T-helper 2 cell treated with Interferon-gamma antibody and Interleukin-4, amounts not matched to agents 100 ng/mL and 5 ng/mL, for 36 hours (primary cell): Measurements from ENCODE around the gene LIM2. TPM values are rescaled to one million over a fixed set of nuclear protein-coding genes. Genes with fewer than 3 reads are reported as not detected.

ENCODE experiments used
- intact Hi-C: fragments of 100-400 bp; cut with micrococcal nuclease; formaldehyde crosslinking; loops from one replicate; pipeline ENCODE4 v1.15.1; 2023
- total RNA-seq: library from RNA; stranded (reverse); gene quantifications from 2 replicates; pipeline ENCODE4 v1.2.3, GENCODE V29; 2022

The LIM2 gene
- total RNA-seq, 1 donor from 2014 or later: 0.18 TPM

DNA sequence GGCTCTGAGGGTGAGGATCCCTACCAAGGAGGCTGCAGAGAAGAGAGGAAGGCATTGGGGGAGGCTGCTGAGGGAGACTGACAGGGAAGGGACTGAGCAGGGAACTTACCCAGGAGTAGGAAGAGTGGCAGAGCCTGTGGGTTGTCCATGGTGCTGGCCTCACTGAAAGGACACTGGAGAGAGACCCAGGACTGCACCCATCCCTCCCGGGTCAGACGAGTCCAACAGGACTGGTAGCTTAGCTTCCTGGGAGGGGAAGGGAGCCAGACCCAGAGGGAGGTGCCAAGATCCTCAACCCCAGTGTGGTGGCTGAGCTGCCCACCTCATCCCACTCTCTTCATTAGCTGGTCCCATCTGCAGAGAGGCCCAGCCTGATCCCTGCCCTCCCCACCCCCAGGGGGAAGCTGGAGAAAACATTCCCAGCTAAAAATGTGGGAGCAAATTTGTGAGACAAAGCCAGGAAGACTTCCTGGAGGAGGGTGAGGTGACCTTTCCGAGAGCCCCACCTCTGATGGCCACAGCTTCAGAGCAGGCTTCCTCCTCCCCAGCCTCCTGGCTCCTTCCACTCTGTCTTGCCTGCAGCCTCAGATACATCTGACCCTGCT is 45.7 kb downstream of the LIM2 start, which contains the start of gene VSIG10L:
VSIG10L (minus strand) TSS at position 164 of the 605 bp plus-strand sequence; CDS start at position 149, 15 bp downstream.
- intact Hi-C loops: no loop called here

DNA sequence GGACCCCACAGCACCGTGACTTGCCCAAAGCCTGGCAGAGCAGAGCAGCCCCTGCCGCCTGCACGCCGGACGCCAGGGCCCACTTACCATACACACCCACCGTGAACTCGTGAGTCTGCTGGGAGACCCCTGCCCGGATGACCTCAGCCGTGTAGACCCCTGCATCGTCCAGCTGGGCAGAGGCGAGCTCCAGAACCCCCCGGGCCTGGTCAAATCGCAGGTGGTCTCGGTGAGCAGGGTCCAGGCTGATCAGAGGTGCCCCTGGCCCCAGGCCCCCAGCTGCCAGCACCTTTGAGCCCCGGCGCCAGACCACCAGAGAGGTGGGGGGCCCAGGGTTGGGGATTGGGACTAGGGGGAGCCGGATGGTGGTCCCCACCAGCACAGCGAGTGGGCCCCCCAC is 46.7 kb downstream of the LIM2 start:
- intact Hi-C loops: no loop called here

DNA sequence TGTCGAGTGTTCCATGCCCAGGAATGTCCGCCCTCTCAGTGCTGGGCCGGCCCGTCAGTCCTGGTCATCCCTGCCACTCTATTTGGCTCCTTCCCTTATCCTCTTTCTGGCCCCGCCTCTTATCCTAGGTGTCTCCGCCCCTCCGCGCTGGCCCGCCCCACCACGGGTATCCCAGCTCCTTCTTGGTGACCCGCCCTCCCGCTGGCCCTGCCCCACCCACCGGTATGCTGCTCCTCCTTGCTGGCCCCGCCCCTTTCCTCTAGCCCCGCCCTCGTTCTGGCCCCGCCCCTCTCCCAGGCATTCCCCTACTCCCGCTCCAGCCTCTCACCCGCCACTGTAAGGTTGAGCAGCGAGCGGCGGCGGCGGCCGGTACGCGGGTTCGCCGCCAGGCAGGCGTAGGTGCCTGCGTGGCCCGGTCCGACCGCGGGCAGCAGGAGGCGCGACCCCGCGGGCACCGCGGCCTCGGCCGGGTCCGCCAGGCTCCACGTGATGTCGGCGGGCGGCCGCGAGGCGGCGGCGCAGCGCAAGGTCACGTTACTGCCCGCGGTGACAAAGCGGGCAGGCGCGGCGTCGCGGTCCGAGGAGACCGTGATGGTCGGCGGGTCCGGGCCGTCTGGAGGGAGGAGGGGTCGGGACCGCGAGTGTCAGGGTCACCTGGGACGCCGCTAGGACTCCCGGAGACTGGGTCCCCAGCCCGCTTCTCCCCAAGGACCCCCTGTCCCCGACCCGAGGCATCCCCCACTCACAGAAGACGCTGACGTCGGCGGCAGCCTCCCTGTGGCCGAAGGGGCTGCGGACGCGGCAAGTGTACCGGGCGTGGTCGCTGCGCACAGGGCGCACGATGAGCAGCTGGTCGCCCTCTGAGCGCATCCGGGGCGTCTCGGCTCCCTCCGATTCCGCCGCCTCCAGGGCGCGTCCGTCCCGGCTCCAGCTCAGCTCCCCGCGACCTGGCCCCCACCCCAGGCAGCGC is 47.8 kb downstream of the LIM2 start:
- intact Hi-C loops: loop anchor here (1.0 to 5.0 kb wide), 7 partner anchors 13 to 317 kb away; no protein-coding TSS in a partner anchor

DNA sequence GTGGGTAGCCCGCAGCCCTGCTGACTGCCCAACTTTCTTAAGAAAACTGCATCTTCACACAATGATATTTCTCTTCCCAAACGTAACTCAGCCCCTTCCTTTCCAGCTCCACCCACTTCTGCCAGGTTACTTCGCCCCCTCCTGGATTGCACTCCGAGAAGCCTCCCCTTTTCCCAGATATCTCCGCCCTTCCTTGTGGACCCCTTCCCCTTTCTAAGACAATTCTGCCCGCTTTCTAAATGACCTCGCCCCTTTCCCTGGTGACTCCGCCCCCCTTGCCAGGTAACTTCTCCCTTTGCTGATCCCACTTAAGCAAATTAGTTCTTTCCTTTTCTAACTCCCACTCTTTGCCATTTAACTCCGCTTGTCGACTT is 48.5 kb downstream of the LIM2 start:
- intact Hi-C loops: loop anchor here (1.0 to 5.0 kb wide), 7 partner anchors 12 to 318 kb away; no protein-coding TSS in a partner anchor

DNA sequence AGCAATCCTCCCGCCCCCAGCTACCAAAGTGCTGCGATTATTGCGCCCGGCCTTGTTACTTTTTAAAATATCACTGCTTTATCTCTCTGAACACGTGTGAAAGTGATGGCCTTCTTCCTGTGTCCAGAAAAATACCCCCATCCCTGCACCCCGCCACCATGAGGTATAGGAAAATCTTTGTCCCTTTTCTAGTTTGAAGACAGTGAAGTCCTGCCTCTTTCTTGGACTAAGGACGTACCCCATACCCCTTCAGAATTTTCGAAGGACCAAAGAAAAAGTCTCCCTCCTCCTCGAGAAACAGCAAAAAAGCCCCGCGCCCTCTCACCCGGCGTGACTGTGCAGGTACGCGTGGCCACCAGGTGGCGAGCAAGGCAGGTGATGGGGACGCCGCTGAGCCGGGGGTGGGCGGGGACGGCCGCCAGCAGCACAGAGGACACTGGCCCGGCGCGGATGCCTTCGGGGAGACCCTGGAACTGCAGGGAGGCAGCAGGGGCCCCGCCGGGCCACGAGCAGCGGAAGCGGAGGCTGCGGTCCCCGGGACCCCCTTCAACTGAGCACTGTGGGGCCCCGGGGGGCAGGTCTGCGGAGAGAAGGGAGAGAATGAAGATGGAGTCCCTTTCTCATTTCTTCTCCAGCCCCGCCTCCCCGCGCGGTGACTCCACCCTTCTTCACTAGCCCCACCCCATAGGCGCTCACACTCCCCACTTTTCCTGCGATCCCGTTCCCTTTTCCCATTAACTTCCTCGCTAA is 49.0 kb downstream of the LIM2 start:
- intact Hi-C loops: loop anchor here (1.0 to 5.0 kb wide), 7 partner anchors 11 to 318 kb away; no protein-coding TSS in a partner anchor

DNA sequence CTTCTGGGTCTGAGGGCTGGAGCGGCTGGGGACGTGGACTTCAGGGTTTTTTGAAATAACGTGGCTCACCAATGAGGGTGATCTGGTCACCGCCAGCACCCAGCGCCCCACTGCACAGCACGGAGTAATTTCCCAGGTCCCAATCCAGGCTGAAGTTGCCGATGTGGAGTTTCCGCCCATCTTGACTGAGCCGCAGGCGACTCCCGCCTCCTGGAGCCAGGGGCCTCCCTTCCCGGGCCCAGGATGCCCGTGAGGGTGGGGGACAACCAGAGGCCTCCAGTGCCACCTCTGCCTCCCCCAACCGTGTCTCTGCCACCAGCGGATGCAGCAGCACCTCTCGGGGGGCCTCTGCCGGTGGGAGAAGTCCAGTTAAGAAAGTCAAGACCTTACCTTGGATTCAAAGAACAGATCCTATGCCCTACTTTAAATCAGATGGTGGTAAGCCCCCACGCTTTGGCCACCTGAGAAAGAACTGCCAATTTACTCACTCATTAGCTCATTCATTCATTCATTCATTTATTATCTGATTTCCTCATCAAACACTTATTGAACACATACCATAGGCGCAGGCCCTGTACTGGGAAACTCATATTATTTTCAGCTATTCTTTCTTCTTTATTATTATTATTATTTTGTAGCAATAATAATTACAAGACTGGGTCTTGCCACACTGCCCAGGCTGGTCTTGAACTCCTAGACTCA is 49.8 kb downstream of the LIM2 start:
- intact Hi-C loops: loop anchor here (2.0 to 5.0 kb wide), 3 partner anchors 69 to 319 kb away; no protein-coding TSS in a partner anchor

DNA sequence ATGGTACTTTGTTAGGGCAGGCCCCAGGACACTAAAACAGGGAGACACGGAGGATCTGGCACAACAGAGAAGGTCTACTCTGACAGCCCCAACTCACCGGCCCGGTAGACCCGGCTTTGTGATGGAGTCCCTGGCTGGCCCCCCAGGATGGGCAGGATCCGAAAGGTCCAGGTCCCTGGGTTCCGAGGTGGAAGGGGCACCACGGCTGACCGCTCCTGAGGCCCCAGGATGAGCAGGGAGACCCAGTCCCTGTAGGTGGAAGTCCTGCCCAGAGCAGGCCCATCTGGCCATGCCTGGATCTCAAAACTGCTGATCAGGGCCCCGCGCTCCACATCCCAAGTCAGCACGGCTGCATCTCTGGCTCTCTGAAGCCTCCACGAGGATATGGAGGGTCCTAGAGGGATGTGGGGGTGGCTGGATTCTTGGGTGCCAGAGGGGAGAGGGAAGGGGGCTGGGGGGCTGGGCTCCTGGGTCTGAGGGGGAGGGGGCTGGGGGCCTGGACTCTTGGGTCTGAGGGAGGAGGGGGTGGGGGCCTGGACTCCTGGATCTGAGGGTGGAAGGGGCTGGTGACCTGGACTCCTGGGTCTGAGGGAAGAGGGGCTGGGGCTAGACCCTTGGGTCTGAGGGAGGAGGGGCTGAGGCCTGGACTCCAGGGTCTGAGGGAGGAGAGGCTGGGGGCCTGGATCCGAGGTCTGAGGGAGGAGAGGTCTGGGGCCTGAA is 50.5 kb downstream of the LIM2 start:
- intact Hi-C loops: loop anchor here (5.0 kb wide), 1 partner anchor 255 kb away; no protein-coding TSS in a partner anchor

DNA sequence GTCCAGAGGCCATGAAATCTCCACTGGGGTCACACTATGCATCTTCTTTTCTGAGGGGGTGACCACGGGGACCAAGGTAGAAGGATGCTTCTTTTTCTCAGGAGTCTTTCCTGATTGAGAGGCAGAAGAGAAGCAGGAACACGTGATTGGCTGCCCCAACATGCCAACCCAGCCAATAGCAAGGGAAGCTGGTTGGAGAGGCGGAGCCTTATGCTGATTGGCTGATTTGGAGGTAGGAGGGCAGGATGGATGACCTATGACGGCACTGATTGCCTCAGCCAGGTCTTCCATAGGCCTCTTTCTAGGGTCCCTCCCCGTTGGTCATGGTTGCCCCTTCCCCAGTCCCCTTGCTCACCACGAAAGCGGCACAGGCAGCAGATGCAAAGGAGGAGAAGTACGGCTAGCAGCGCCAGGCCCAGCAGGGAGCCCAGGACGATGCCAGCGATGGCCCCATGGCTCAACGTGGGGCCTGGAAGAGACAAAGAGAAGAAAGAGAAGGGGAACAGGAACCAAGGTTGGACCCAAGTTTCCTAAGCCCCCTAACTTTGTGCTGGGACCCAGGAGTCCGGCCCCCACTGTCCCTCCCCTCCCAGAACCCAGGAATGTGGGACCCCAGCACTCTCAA is 53.8 kb downstream of the LIM2 start:
- intact Hi-C loops: no loop called here

DNA sequence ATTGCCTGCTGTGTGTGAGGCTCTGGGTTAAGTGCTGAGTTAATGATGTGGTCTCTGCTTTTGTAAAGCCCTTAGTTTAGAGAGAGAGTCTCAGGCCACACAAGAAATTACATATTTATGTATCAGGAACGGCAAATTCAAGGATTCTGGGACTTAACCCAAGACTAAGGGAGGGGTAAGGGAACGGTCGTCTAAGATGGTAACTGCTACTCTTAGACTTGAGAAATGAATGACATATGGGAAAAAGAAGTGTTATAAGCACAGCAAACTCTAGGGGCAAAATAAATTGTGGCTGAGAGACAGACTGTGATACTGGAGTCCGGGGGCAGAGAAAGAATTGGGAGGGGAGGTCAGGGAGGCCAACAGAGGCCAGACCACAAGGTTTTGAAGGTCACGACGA is 56.1 kb downstream of the LIM2 start:
- intact Hi-C loops: no loop called here

DNA sequence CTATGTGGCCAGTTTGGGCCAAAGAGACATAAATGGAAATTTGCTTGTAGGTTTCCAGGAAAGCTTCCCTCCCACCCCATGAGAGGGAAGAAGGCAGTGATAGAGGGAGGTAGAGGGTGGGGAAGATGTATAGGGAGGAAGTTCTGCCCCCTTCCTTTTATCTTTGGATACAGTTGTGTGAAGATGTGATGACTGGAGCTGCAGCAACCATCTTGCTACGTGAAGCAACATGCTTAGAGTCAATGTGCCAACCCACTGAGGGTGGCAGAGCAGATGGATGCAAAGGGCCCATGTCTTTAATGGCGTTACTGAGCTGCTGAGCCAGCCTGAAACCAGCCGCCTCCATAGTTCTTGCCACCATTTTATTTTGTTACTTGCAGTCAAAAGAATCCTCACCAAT is 56.6 kb downstream of the LIM2 start:
- intact Hi-C loops: no loop called here

DNA sequence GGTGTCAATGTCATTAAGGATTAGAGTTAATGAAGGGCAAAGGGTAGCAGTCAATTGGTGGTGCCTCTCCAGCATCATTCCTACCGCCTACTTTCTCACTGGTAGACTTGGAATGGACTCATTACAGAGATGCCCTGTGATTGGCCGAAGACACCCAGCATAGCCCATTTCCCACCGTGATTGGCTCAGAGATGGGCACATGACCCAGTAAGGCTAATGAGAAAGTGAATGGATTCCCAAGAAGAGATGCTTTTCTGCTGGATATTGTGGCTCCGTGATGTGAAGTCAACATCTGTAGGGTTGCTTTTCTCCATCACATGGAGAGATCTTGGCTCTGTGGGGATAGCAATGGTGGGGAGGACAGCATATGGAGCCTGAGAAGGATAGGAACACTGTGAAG is 57.4 kb downstream of the LIM2 start:
- intact Hi-C loops: no loop called here

Other genes with a start within 250 kb of the LIM2 start
- gene SIGLEC7, start 245.7 kb downstream of the LIM2 start, total RNA-seq: not detected in 2 replicates
- 15.0 and 18.7 TPM in 2 replicates for gene CD33, start 162.9 kb downstream of the LIM2 start, total RNA-seq
- gene SIGLECL1, start 136.9 kb downstream of the LIM2 start, total RNA-seq: not detected in 2 replicates
- not detected in 2 replicates for gene IGLON5, start 76.3 kb downstream of the LIM2 start, total RNA-seq
- 2.0 and 2.4 TPM in 2 replicates for gene VSIG10L, start 45.8 kb downstream of the LIM2 start, total RNA-seq
- 125 and 134 TPM in 2 replicates for gene ETFB, start 21.6 kb downstream of the LIM2 start, total RNA-seq
- gene CLDND2, start 19.0 kb downstream of the LIM2 start, total RNA-seq: 5.1 and 5.7 TPM in 2 replicates
- gene NKG7, start 15.3 kb downstream of the LIM2 start, total RNA-seq: 135 and 136 TPM in 2 replicates
- not detected in 2 replicates for gene C19orf84, start 2.6 kb upstream of the LIM2 start, total RNA-seq
- gene SIGLEC10, start 29.7 kb upstream of the LIM2 start, total RNA-seq: 4.8 and 5.0 TPM in 2 replicates
- gene SIGLEC8, start 70.5 kb upstream of the LIM2 start, total RNA-seq: not detected in 2 replicates
- not detected in 2 replicates for gene CEACAM18, start 90.6 kb upstream of the LIM2 start, total RNA-seq
- gene SIGLEC12, start 113.8 kb upstream of the LIM2 start, total RNA-seq: 1.1 and 1.4 TPM in 2 replicates
- 1.2 and 2.0 TPM in 2 replicates for gene SIGLEC6, start 143.7 kb upstream of the LIM2 start, total RNA-seq
- gene ZNF175, start 183.3 kb upstream of the LIM2 start, total RNA-seq: 10.2 and 12.0 TPM in 2 replicates
- not detected in 2 replicates for gene SIGLEC5, start 242.4 kb upstream of the LIM2 start, total RNA-seq